ENCODE measurements around the gene SRPK2.

GRCh38 chr7:105319578-105319977 lies 69.1 kb downstream of the SRPK2 start:
- TF ChIP-seq CTCF (IDR thresholded peaks at IDR 0.05) (no peak), POLR2AphosphoS5 (IDR thresholded peaks at IDR 0.05; ENCODE audit: low read depth, low read length) (no peak), TCF7L2 (IDR thresholded peaks at IDR 0.05; ENCODE audit: low read depth, low read length) (no peak)
